ENCODE measurements around the gene UROS. TPM values are rescaled to one million over a fixed set of nuclear protein-coding genes. Genes with fewer than 3 reads are reported as not detected.

Gene UROS
- polyA plus RNA-seq, 3 donors from 2014 or later, result 73.6 to 118 (median 95.1) TPM

DNA sequence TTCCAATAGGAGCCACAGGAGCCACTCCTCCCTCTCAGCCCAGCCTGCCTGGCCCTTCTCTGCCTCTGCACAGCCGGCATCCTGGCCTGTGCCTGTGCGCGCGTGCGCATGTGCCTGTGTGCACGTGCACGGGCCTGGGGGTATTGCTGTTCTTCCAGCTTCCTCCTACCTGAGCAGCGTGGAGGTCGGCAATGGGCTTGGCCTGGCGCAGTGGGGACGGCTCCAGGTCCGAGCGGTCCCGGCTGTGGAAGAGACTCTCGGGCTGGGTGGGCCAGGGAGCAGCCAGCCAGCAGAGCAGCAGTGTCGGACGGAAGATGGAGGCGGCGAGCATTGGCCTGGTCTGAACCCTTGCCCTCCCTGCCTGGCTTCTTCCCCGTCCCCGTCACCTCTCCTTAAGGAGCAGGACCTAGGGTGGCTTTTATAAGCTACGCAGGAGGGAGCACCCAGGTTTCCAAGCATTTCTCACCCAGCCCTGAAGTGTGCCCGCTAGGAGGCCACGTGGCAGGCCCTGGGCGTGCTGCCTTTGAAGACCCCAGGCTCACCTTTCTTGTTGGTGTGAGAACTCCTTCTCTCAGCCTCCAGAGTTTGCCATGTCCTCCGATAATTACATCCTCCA is 47.5 kb downstream of the UROS start, which contains the start of gene MMP21:
Gene MMP21, minus strand, starts transcription at position 331 of the 616 bp plus-strand sequence. Its CDS starts 0 bp downstream, at position 331.
- peaks cover 0 to 3% (median 0%) of the 10 kb centered on the region in 3 donors for H3K36me3 Mint-ChIP-seq
- no peak within 1 kb of the TSS for H3K4me3 Mint-ChIP-seq
- H3K27me3 Mint-ChIP-seq (ENCODE audit: low read depth in 3 of 3), result peaks cover 0 to 1% (median 1%) of the 10 kb centered on the region in 3 donors
- no peak for DNase-seq
- H3K4me1 Mint-ChIP-seq, result no peaks in the 10 kb centered on the region
- H3K9me3 Mint-ChIP-seq, result peaks cover 0 to 1% (median 0%) of the 10 kb centered on the region in 6 donors
- H3K27ac Mint-ChIP-seq, result no peak within 1 kb of the TSS

DNA sequence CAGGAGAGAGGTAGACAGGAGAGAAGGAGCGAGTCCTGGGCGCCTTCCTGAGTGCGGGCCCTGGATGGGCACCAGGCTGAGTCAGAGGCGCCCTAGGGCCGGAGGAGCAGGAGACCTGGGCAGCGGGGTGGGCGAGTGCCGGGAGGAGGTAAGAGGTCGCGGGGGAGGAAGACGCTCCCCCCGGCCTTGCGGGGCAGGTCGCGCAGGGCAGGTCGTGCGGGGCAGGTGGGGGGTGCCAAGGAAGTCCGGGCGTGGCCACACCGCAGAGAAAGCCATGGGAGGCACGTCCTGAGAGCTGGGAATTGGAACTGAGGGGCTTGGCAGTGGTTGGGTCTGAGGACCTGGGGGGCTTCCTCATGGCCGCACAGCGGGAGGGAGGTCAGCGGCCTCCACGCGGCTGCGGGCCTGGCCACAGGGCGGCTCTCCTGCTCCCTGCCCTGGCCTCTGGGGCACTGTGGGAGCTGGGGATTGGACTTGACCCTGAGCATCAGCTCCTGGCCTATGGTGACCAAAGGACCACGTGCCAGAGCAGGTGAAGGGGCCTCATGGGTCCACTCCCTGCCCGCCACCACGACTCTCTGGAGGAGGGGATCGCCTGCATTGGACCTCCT is 48.4 kb downstream of the UROS start:
- Mint-ChIP-seq H3K27ac (no peak overlapping the region), H3K4me1 (no peaks in the 10 kb centered on the region), H3K36me3 (peaks cover 0 to under 1% (median 0%) of the 10 kb centered on the region in 3 donors), H3K27me3 (ENCODE audit: low read depth in 3 of 3) (peaks cover 0 to 1% (median 1%) of the 10 kb centered on the region in 3 donors), H3K4me3 (no peak overlapping the region), H3K9me3 (peaks cover 0 to 1% (median 0%) of the 10 kb centered on the region in 6 donors)
- DNase-seq, result no peak

DNA sequence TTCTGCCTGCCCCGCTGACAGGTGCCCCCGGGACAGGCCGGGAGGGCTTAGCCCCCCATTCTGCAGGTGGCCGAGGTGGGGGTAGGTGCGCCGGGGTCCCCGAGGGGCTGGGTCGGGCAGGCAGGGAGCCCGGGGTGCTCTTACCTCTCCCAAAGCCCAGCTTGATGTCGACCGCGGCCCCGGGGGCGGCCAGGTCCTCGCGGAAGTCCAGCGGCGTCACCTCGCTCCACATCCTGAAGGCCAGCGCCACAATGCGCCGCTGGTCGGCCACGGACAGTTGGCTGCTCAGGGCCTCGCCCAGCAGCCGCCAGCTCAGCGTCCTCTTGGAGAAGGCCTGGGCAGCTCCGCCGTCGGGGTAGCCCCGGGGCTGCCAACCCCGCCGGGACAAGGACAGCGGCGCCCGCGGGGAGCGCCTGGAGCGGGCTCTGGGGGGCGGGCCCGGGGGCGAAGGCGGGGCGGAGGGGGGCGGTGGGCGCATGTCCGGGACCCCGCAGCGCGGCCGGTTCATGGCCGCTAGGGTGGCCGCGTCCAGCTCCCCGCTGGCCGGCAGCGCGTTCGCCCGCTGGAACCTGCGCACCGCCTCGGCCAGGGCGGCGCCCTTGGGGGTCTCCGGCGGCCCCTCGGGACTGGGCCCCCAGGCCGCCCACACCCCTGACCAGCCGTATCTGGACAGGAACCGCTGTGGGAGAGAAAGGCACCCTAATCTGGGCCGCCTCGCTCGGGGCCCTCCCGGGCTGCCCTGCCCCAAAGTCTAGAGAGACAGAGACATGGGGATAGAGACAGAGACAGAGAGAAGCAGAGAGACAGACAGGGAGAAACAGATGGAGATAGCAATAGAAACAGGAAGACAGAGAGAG is 49.1 kb downstream of the UROS start:
- no peaks in the 10 kb centered on the region for H3K4me1 Mint-ChIP-seq

GRCh38 chr10:125772864-125773180 is 50.2 kb downstream of the UROS start:
- Mint-ChIP-seq H3K27me3 (ENCODE audit: low read depth in 3 of 3) (no peaks in the 10 kb centered on the region), H3K4me3 (no peak overlapping the region), H3K27ac (no peak overlapping the region), H3K9me3 (peaks cover 0 to 1% (median 0%) of the 10 kb centered on the region in 6 donors), H3K4me1 (no peaks in the 10 kb centered on the region), H3K36me3 (peaks cover 0 to 5% (median 0%) of the 10 kb centered on the region in 3 donors)
- DNase-seq, result no peak

More for the DNA sequence above, 49.1 kb downstream of the UROS start:
- Mint-ChIP-seq H3K9me3 (peaks cover 0 to 1% (median 0%) of the 10 kb centered on the region in 6 donors), H3K27ac (no peak overlapping the region), H3K4me3 (no peak overlapping the region), H3K27me3 (ENCODE audit: low read depth in 3 of 3) (peaks cover 0 to 1% (median 1%) of the 10 kb centered on the region in 3 donors), H3K36me3 (peaks cover 0 to 5% (median 0%) of the 10 kb centered on the region in 3 donors)
- DNase-seq, result no peak

DNA sequence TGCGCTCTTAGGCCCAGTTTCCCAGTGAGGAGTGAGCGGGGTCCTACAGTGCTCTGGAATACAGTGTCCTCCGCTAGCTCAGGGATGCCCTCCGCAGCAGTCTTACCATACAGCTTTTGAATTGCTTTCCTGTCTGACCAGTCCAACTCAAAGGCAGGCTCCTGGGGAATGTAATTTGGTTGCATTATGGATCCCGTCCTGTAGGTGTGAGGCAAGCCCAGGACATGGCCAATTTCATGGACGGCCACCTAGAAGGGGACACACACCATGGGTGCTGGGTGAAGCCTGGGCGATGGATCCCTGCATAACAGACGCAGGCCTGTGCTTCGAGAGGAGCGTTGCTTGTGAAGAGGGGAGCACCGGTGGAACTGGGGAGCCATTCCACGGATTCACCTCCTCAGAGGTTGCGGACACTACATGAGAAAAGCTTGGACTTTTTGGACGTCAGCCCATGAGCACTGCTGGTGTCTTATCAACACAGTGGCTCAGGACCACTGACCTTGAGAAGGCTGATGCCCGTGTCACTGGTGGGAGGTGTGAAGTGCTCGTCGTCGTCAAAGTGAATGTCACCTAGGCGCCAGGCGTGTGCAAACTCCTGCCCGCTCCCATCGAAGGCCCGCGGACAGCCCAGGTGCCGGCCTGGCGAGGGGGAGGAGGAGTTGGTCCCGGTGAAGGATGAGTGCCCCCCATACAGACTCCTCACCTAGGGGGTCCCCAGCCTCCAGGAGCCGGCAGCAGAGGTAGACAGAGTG is 50.8 kb downstream of the UROS start:
- no peak for DNase-seq
- H3K4me1 Mint-ChIP-seq, result no peaks in the 10 kb centered on the region
- H3K4me3 Mint-ChIP-seq, result no peak overlapping the region
- H3K27me3 Mint-ChIP-seq (ENCODE audit: low read depth in 3 of 3), result no peaks in the 10 kb centered on the region
- H3K9me3 Mint-ChIP-seq, result peaks cover 0 to 1% (median 0%) of the 10 kb centered on the region in 6 donors
- H3K27ac Mint-ChIP-seq, result no peak overlapping the region
- peaks cover 0 to 8% (median 4%) of the 10 kb centered on the region in 3 donors for H3K36me3 Mint-ChIP-seq

GRCh38 chr10:125770844-125771243 is 52.2 kb downstream of the UROS start:
- no peak overlapping the region for H3K4me3 Mint-ChIP-seq
- H3K36me3 Mint-ChIP-seq, result peaks cover 0 to 19% (median 4%) of the 10 kb centered on the region in 3 donors
- no peaks in the 10 kb centered on the region for H3K4me1 Mint-ChIP-seq
- no peak for DNase-seq
- no peak overlapping the region for H3K27ac Mint-ChIP-seq
- H3K9me3 Mint-ChIP-seq, result peaks cover 0 to 1% (median 0%) of the 10 kb centered on the region in 6 donors
- H3K27me3 Mint-ChIP-seq (ENCODE audit: low read depth in 3 of 3), result no peaks in the 10 kb centered on the region

- no peaks in the 10 kb centered on the region for H3K4me1 Mint-ChIP-seq
- H3K4me3 Mint-ChIP-seq, result no peak overlapping the region
- DNase-seq, result no peak
- peaks cover 5 to 33% (median 9%) of the 10 kb centered on the region in 3 donors for H3K36me3 Mint-ChIP-seq
- H3K27ac Mint-ChIP-seq, result peak overlapping the region in 1 of 6 donors; percentile 59
- H3K9me3 Mint-ChIP-seq, result no peaks in the 10 kb centered on the region
- no peaks in the 10 kb centered on the region for H3K27me3 Mint-ChIP-seq (ENCODE audit: low read depth in 3 of 3)
These were observed 53.9 kb downstream of the UROS start for GRCh38 chr10:125769175-125769574.

DNA sequence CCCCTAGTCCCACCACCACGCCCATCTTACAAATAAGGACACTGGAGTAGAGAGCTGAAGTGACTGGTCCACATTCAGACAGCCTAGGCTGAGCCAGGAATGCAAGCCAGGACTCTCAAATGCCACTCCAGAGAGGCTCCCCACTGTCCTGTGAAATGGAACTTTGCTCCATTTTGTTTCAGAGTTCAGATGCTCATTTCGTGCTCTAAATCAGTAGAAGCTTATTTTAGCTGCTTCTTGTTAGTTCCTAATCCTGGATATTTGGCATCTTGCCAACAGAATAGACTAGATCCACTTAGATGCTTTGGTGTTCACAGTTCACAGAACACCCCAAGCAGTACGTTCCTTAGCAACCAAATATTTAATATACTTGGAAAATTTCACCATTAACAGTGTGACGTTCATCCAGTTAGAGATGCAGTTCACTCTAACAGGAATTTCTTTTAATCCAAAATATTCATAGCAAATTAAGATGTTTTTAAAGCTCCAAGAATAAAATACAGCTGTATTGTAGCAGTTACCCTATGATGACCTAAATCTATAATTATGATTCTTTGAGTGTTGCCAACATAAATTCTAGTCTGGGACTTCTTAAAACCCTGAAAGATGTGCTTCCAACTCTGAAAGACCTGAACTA is 54.7 kb downstream of the UROS start:
- no peaks in the 10 kb centered on the region for H3K27me3 Mint-ChIP-seq (ENCODE audit: low read depth in 3 of 3)
- DNase-seq, result no peak
- H3K9me3 Mint-ChIP-seq, result no peaks in the 10 kb centered on the region
- no peak overlapping the region for H3K4me3 Mint-ChIP-seq
- peaks cover 5 to 39% (median 9%) of the 10 kb centered on the region in 3 donors for H3K36me3 Mint-ChIP-seq
- H3K27ac Mint-ChIP-seq, result peak overlapping the region in 1 of 6 donors; percentile 31
- no peaks in the 10 kb centered on the region for H3K4me1 Mint-ChIP-seq

DNA sequence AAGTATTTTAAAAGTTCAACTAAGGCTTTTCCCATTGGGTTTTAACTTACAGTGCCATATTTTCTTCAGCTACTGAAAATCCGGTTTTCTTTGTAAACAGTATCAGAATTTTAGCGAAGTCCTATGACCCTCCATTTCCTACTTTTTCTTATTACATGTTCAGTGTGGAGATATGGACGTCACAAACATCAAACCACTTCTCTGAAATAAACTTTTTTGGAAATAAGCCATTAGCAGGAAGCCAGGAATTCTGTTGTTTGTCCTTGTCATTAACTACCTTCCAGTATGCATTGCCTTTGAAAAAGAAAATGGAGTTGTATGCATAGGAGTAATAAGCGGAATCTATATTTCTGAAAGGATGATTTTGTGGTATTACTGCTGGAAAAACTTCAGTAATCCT is 56.5 kb downstream of the UROS start:
- Mint-ChIP-seq H3K9me3 (no peaks in the 10 kb centered on the region), H3K4me1 (no peaks in the 10 kb centered on the region), H3K27ac (peak overlapping the region in 1 of 6 donors; percentile 11), H3K4me3 (no peak overlapping the region), H3K36me3 (peaks cover 13 to 49% (median 13%) of the 10 kb centered on the region in 3 donors), H3K27me3 (ENCODE audit: low read depth in 3 of 3) (peaks cover 0 to 1% (median 0%) of the 10 kb centered on the region in 3 donors)
- no peak for DNase-seq

DNA sequence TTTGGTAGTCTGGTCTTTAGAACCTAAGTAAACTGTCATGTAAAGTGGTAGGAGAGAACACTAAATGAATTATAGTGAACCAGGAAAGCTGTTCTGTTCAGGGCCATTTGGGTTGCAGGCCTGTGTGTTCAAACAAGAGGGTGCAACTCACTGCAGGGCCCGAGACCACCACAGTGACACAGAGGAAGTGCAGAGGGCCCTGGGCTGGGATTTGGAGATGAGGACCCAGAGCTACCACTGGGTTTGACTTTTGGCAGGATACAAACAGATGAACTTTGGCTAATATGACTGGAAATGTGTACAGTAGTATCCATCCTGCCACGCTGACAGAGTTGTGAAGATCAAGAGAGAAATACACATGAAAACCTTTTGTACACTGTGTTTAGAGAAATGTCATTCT is 57.2 kb downstream of the UROS start:
- Mint-ChIP-seq H3K4me3 (no peak overlapping the region), H3K36me3 (peaks cover 13 to 52% (median 13%) of the 10 kb centered on the region in 3 donors), H3K4me1 (no peaks in the 10 kb centered on the region), H3K9me3 (no peaks in the 10 kb centered on the region), H3K27ac (peak overlapping the region in 2 of 6 donors; percentile 6 to 11), H3K27me3 (ENCODE audit: low read depth in 3 of 3) (peaks cover 0 to 1% (median 0%) of the 10 kb centered on the region in 3 donors)
- no peak for DNase-seq

- Mint-ChIP-seq H3K9me3 (no peaks in the 10 kb centered on the region), H3K4me3 (no peak overlapping the region), H3K4me1 (no peaks in the 10 kb centered on the region), H3K27ac (no peak overlapping the region), H3K36me3 (peaks cover 19 to 66% (median 23%) of the 10 kb centered on the region in 3 donors), H3K27me3 (ENCODE audit: low read depth in 3 of 3) (peaks cover 0 to 1% (median 0%) of the 10 kb centered on the region in 3 donors)
- DNase-seq, result no peak
These were observed 60.1 kb downstream of the UROS start for GRCh38 chr10:125762692-125763648.

DNA sequence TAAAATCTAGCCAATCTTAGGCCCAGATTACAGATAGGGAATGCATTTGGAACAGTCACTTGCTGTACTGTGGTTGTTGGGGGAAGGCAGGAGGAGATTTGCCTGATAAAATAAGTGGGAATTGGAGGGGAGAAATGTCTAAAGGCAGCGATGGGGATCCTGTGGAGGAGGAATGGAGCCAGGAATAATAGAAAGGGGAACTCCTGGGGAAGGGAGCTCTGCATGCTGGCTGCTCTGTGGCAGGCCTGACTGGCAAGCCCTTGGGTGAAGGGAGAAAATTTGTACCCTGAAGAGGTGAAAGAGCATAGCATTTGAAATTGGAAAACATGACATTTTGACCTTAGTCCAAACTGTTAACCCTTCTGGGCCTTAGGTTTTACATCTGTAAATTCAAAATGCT is 61.1 kb downstream of the UROS start:
- Mint-ChIP-seq H3K9me3 (no peaks in the 10 kb centered on the region), H3K27me3 (ENCODE audit: low read depth in 3 of 3) (peaks cover 0 to 1% (median 0%) of the 10 kb centered on the region in 3 donors), H3K27ac (peak overlapping the region in 3 of 6 donors; percentile 10 to 57 (median 27)), H3K36me3 (peaks cover 19 to 68% (median 31%) of the 10 kb centered on the region in 3 donors), H3K4me1 (peaks cover 1 to 9% of the 10 kb centered on the region in 2 donors), H3K4me3 (no peak overlapping the region)
- DNase-seq, result no peak
